Activated B cell treated with CpG ODN at 0.5 μM for 24 hours (primary cell): ENCODE measurements around the gene PKP4. TPM values are rescaled to one million over a fixed set of nuclear protein-coding genes. Genes with fewer than 3 reads are reported as not detected.

ENCODE experiments used
- ATAC-seq: fragments of 200-7000 bp; cut with Tn5 transposase; one replicate; pipeline ENCODE4 v1.10.0; 2021; ENCODE audit warnings: low read depth, mild to moderate bottlenecking, moderate library complexity
- CTCF ChIA-PET: fragments of 350-600 bp; sonication (Branson Sonifier 250); formaldehyde crosslinking; loops from one replicate; lab custom pipeline; 2021; ENCODE audit warnings: antibody characterized with exemption; lab: Charles Lee
- POLR2A ChIA-PET: fragments of 350-600 bp; sonication (Branson Sonifier 250); formaldehyde crosslinking; loops from one replicate; lab custom pipeline; 2021; ENCODE audit warnings: antibody characterized with exemption; lab: Charles Lee
- DNase-seq: peaks from one replicate; pipeline ENCODE4 v3.0.0; 2022
- H3K27ac Mint-ChIP-seq: one replicate; pipeline ENCODE4 v1.8.0; 2020; ENCODE audit warnings: mixed read lengths
- H3K27me3 Mint-ChIP-seq: one replicate; pipeline ENCODE4 v1.8.0; 2021; ENCODE audit warnings: mixed read lengths
- H3K36me3 Mint-ChIP-seq: one replicate; pipeline ENCODE4 v1.8.0; 2021; ENCODE audit warnings: low read depth, mixed read lengths
- H3K4me1 Mint-ChIP-seq: one replicate; pipeline ENCODE4 v1.8.0; 2021; ENCODE audit warnings: mixed read lengths
- H3K4me3 Mint-ChIP-seq: one replicate; pipeline ENCODE4 v1.8.0; 2020; ENCODE audit warnings: mild to moderate bottlenecking, mixed read lengths
- H3K9me3 Mint-ChIP-seq: one replicate; pipeline ENCODE4 v1.8.0; 2020; ENCODE audit warnings: mixed read lengths
- CTCF ChIP-seq: fragments of 200-600 bp; IDR thresholded peaks from one replicate; pipeline ENCODE4 v1.8.0; 2022; ENCODE audit warnings: antibody characterized with exemption, mild to moderate bottlenecking
- intact Hi-C: fragments of 100-400 bp; cut with micrococcal nuclease; formaldehyde crosslinking; loops from one replicate; pipeline ENCODE4 v1.15.1; 2024
- total RNA-seq: library from RNA; stranded (reverse); gene quantifications from 2 replicates; pipeline ENCODE4 v1.2.3, GENCODE V29; 2022

PKP4 gene
- total RNA-seq, 1 donor from 2014 or later, result 6.5 TPM

GRCh38 chr2:158647436-158648231 is 190.9 kb downstream of the PKP4 start:
- TF ChIP-seq CTCF, result no peak
- ChIA-PET POLR2A (no interaction called here), CTCF (no interaction called here)
- Mint-ChIP-seq H3K36me3 (no peaks in the 10 kb centered on the region), H3K4me1 (no peaks in the 10 kb centered on the region), H3K27me3 (no peaks in the 10 kb centered on the region), H3K9me3 (no peaks in the 10 kb centered on the region), H3K27ac (no peak overlapping the region), H3K4me3 (no peak overlapping the region)
- intact Hi-C loops, result no loop called here
- DNase-seq (no peak), ATAC-seq (no peak)

- no peaks in the 10 kb centered on the region for H3K27me3 Mint-ChIP-seq
- no peaks in the 10 kb centered on the region for H3K4me1 Mint-ChIP-seq
- no peak overlapping the region for H3K4me3 Mint-ChIP-seq
- ChIA-PET CTCF (no interaction called here), POLR2A (no interaction called here)
- intact Hi-C loops, result no loop called here
- no peaks in the 10 kb centered on the region for H3K9me3 Mint-ChIP-seq
- no peak for TF ChIP-seq CTCF
- H3K36me3 Mint-ChIP-seq, result no peaks in the 10 kb centered on the region
- H3K27ac Mint-ChIP-seq, result no peak overlapping the region
- no peak for ATAC-seq
- no peak for DNase-seq
Measured at GRCh38 chr2:158649846-158650245, 193.1 kb downstream of the PKP4 start.

GRCh38 chr2:158650646-158651357 is 194.1 kb downstream of the PKP4 start:
- Mint-ChIP-seq H3K36me3 (no peaks in the 10 kb centered on the region), H3K4me3 (no peak overlapping the region), H3K27ac (no peak overlapping the region), H3K9me3 (no peaks in the 10 kb centered on the region), H3K27me3 (no peaks in the 10 kb centered on the region), H3K4me1 (no peaks in the 10 kb centered on the region)
- intact Hi-C loops, result no loop called here
- CTCF ChIA-PET, result no interaction called here
- TF ChIP-seq CTCF, result no peak
- POLR2A ChIA-PET, result no interaction called here
- no peak for DNase-seq
- ATAC-seq, result no peak

GRCh38 chr2:158651358-158652057 is 194.8 kb downstream of the PKP4 start:
- POLR2A ChIA-PET, result no interaction called here
- Mint-ChIP-seq H3K27me3 (no peaks in the 10 kb centered on the region), H3K36me3 (no peaks in the 10 kb centered on the region), H3K27ac (no peak overlapping the region), H3K9me3 (no peaks in the 10 kb centered on the region), H3K4me1 (no peaks in the 10 kb centered on the region), H3K4me3 (no peak overlapping the region)
- no peak for DNase-seq
- no peak for ATAC-seq
- CTCF ChIA-PET, result no interaction called here
- intact Hi-C loops, result no loop called here
- TF ChIP-seq CTCF, result no peak

- H3K27me3 Mint-ChIP-seq, result no peaks in the 10 kb centered on the region
- no peak for DNase-seq
- H3K4me3 Mint-ChIP-seq, result no peak overlapping the region
- no peak for ATAC-seq
- H3K27ac Mint-ChIP-seq, result no peak overlapping the region
- H3K36me3 Mint-ChIP-seq, result no peaks in the 10 kb centered on the region
- intact Hi-C loops, result no loop called here
- H3K9me3 Mint-ChIP-seq, result no peaks in the 10 kb centered on the region
- POLR2A ChIA-PET, result no interaction called here
- CTCF ChIA-PET, result interaction anchor here (1.3 kb wide), 1 partner anchor 80 kb away, joined by 4 read pairs; no protein-coding TSS in a partner anchor
- no peak for TF ChIP-seq CTCF
- no peaks in the 10 kb centered on the region for H3K4me1 Mint-ChIP-seq
Measured at GRCh38 chr2:158655628-158656027, 198.9 kb downstream of the PKP4 start.
